H1 (cell line): ENCODE measurements around the gene PTPRD. TPM values are rescaled to one million over a fixed set of nuclear protein-coding genes. Genes with fewer than 3 reads are reported as not detected.

Experiments used
- FOSL1 ChIP-seq: IDR thresholded peaks from 2 replicates; pipeline ENCODE4 v1.6.1; 2011; ENCODE audit warnings: mild to moderate bottlenecking, low read depth, low read length, moderate library complexity; ENCODE audit not compliant: insufficient read depth
- SIX5 ChIP-seq: IDR thresholded peaks from 2 replicates; pipeline ENCODE4 v1.6.1; 2011; ENCODE audit warnings: mild to moderate bottlenecking, low read depth, low read length
- polyA plus RNA-seq, 7 experiments: library from polyadenylated mRNA; depleted of rRNA in 3 of 7; stranded (reverse) in 5 of 7; unstranded in 2 of 7; fragments of >200 nt in 5 of 7; fragments of 200-250 nt in 2 of 7; gene quantifications; 1 replicate in 5 of 7; 2 replicates in 1 of 7; 4 replicates in 1 of 7; pipeline versions ENCODE4 v1.2.1 to v1.2.3, GENCODE V29; 2011 to 2013; ENCODE audit warnings: missing spikeins in 2 of 7, mixed read lengths in 2 of 7
- total RNA-seq: library from RNA; stranded (reverse); fragmentation: NEBNext Ultra II Directional; extraction: Animal tissue kit (Norgen Biotek cat#: 25700); gene quantifications from 2 replicates; pipeline ENCODE4 v1.2.1, GENCODE V29; 2021

Gene PTPRD
- total and polyA plus RNA-seq, 2 of the 8 experiments (the other 6 are each of a cell fraction or from before 2014, with no cell fraction given) = 17.2 to 77.0 TPM

- TF ChIP-seq FOSL1 = no peak
- TF ChIP-seq SIX5 = no peak
These were observed 860.1 kb downstream of the PTPRD start (continued) for GRCh38 chr9:9752722-9753121.
